NCI-H187 treated with DMSO at 0.1 percent for 48 hours (cell line): Measurements from ENCODE around the gene CDH4.

Experiments
- DNase-seq: peaks from one replicate; lab custom pipeline; 2025; lab: John Stamatoyannopoulos, UW

The CDH4 gene

DNA sequence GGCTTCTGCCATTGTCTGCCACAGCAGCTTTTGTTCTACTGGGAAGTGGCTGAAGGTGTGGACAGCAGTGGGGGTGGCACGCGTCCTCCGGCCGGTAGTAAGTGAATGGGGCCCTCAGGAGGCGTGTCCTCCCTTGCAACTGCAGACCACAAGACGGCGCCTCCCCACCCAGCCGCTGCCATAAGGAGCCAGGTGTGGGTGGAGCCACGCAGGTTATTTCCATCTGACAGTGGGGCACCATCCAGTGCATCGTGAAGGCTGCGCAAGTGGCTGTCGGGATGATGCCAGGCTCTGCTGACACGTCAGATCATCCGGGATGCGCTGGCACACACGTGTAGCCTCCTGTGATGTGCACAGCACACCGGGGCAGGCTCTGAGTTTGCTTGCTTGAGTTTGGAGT lies 379.7 kb downstream of the CDH4 start:
- no peak for DNase-seq

DNA sequence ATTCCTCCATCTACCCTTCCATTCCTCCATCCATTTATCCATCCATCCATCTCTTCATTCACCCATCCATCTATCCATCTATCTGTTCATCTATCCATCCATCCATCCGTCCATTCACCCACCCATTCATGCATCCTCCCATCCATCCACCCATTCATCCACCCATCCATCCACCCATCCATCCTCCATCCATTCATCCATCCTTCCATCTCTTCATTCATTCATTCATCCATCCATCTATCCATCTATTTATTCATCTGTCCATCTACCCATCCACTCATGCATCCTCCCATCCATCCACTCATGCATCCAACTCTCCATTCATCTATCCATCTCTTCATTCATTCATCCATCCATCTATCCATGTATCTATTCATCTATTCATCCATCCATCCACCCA lies 380.9 kb downstream of the CDH4 start:
- no peak for DNase-seq

DNA sequence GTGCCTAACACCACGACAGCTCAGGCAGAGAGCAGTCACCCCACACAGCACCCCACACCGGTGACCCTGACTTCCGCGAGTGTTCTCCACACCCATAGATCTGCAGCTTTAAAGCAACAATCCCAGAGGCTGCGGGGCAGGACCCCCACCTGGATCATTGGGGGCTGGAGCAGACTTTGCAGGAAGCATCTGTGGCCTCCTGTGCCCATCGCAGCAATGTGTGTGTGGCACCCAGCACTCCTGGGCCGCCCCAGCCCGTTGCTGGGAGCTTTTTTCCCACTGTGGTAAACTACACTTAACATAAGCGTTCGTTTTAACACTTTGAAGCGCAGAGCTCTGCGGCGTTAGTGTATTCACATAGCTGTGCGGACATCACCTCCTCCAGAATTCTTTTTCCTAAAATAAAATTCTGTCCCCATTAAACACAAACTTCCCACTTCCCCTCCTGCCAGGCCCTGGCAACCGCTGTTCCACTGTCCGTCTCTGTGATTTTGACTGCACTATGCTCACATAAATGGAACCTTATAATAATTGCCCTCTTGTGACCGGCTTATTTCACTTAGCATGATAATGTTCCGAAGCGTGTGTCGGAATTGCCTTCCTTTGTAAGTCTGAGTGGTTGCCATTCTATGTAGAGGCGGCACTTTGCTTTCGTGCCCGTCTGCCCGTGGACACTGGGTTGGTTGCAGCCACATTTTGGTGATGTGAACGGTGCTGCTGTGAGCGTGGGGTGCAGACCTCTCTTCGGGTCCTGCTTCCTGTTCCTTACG lies 382.5 kb downstream of the CDH4 start:
- DNase-seq: no peak

DNA sequence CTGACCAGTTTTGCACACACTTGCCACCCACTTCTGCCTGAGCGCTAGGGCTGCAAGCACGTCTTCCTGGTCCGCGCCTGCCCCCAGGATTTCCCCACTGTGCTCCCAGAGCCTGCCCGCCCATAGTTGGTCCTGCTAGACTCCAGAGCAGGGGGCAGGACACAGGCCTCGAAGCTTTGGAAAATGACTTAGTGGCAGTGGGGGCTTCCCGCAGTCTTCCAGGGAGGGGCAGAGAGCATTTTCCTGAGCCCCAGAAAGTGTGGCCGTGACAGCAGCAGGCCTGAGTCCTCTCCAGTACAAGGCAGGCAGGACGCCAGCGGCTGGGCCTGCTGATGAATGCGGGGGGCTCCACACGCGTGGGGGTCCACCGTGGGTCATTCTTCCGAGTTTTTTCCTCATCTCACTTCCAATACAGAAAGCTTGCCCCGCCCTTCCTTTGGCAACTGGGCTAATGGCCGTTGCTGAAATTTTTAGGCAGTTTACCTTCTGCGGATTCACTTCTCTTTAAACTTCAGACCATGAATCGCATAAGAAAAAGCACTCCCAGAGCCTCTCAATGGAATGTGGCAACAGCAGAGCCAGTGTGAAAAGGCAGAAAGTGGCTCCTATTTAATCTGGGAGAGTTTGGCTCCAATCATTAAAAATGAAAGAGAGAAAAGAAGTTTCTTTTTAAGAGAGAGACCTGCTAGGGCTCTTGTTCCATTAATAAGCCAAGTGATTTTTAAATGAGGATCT lies 383.8 kb downstream of the CDH4 start:
- DNase-seq: no peak

DNA sequence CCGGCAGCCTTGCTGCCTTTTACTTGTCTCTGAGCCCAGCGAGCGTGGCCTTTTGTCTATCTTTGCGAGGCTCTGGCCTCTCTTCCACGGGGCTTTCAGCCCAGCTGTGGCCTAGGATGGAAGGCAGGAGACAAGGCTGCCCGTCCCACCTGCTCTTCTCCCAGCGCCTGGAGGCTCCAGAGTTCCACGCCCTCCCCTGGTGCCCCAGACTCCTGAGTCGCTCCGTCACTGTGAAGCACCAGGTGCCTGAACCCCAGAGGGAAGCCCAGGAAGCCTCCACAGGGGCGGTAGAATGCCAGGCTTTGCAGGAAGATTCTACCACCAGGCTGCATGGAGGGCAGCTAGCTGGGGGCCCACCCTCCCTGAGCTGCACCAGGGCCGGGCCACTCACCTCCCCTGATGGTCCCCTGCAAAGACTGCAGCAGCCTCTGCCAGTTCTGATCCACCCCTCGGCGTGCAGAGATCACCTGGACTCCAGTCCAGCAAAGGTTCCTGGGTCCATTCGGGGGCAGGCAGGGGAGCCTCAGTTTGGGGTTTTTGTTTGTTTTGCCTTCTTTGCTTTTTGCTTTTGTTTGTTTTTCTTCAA lies 384.6 kb downstream of the CDH4 start:
- DNase-seq: no peak

DNA sequence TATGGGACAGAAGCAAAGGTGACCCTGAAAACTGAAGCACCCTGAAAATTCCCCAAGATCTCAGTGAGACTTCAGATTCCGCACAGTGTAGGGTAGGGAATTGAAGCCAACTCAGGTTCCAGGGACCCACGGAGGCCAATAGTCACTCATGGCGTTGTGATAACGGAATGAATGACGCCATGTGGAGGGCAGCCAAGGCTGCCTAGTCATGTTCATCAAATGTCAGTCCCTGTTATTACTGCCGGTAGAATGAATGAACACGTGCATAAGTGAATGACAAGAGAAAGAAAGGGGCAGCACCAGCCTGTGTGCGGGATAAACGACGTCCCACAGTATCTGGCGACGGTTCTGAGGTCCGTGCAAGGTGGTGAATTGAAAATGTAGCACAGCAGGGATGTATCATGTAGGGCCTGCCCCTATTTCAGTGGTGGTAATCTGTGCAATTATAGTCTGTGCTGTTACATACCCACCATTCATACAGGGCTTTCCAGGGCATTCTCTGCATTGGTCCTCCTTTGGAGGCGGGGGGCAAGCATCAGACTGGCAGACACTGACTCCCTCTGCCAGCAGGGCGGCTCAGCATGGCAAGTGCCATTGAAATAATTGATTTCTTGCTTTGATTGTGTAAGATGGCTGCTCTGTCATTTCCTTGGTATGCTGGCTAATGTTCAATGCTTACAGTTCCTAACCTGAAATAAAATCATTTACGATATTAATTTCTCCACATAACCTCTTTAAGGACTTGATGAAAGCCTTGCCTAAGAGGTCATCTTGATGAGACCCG lies 386.9 kb downstream of the CDH4 start:
- no peak for DNase-seq

DNA sequence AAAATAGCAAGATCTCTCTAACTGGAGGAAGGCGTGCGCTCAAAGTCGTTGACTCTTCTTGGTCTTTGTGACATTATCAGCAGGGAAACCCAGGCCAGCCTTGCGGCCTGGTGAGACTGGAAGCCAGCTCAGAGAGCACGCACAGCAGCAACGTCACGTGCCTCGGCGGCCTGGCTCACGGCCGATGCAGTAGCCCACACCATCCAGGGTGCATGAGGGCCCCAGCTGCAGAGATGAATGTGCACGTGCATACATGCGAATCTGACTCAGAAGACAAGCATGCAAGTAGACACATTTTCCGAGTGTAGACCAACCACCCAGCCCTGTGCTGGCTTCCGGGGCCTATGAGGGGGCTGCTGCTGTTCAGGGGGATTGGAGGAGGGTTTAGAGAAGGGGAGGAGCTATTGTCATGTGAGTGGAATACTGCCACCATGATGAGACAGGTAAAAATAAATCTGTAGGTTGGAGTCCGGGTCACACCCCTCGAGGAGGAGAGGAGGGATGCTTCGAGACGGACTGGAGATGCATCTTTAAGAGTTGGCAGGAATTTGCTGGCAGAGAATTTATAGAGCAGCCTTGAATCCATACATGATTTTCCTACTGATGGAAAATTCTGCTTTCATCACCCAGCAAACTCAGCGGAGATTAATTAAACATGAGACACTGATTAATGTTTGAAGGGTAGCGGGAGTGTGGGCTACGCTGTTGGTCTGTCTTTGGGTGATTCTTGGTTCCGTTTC lies 388.2 kb downstream of the CDH4 start:
- no peak for DNase-seq

DNA sequence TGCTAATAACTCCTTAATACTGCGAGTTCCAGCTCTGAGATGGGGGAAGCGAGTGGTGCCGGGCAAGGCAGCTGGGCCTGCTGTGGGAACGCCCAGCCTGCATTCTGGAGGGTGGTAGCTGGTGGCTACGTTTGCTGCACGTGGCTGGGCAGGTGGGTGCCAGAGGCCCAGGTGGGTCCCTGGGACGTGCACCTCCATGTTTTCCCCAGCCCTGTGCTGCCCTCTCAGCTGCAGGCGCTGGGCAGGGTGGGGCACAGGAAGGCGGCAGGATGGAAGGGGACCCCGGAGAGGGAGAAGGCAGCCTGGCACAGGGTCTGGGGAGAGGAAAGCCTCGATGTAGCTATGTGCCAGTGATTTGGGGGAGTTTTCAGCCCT lies 388.8 kb downstream of the CDH4 start:
- no peak for DNase-seq

DNA sequence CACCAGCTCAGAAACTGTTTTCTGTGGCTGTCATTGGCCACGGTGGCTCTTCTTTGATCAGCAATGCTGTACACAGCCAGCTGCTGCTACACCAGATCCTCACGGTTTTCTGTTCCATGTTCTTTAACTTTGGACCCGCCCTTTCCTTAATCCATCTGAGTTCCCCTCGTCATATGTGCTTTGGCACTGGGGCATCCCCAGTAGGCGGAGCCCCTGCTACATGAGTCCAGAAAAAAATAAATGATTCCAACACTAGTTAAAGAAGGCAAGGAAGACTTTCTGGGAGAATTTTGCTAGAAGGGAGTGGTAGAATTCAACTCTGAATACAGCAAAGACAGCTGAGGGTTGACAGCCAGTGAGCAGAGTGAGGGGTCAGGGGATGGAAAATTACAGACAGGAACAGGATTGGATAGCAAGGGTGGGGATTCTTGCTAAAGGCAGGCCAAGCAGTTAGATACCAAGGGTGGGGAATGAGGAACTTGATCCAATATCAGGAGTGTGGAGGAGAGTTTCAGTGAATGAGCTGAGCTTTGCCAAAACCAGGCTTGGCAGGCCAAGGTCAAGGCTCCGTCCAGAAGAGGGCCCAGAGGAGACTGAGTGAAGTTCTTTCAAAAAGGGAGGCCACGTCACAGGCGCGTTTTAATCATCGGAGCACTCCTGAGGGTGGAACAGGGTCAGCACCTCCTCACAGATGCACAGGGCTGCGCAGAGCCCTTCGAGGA lies 391.8 kb downstream of the CDH4 start:
- DNase-seq: no peak

DNA sequence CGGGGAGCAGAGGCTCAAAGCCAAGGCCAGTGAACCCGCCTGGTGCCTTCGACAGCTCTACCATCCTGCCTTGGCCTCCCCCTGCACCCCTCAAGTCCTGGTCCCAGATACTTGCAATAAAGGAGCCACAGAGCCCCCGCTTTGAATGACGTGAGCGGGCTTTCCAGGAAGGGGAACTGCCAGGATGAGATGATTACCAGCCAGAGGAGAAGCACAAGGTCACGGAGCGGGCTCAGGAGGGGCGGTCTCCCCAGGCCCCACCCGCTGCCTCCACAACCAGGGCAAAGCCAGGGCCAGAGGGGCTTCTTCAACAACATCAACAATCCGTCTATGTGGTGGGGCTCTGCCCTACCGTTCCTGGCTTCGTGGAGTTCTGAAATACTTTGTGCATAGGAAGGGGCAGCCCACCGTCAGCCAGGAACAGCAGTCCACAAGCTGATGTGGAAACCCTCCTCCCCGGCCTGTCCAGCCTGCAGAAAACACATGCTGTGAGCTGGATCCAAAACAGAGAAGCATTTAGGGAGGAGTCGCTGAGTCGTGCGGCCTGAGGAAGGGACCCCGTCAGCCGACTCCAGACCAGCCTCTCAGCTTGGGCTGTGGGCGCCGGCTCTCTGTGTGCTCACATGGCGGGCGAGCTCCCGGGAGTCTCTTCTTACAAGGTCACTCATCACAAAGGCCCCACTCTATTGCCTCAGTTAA lies 392.5 kb downstream of the CDH4 start:
- DNase-seq: no peak

DNA sequence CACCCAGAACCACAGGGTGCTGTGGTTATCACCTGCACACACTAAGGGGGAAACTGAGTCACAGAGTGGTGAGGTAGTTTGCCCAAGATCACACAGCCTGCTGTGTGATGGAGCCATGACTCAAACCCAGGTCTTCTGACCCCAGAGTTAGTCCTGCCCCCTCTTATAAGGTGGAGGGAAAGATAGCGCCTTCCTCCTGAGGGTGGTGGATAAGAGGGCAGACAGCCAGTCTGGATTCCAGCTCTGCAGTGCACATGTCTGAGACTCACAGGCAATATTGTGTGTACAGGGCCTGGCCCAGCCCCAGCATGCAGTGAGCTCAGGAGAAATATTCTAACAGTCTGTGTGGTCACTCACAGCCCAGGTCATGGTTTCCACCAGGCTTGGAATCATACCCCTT lies 393.7 kb downstream of the CDH4 start:
- no peak for DNase-seq

DNA sequence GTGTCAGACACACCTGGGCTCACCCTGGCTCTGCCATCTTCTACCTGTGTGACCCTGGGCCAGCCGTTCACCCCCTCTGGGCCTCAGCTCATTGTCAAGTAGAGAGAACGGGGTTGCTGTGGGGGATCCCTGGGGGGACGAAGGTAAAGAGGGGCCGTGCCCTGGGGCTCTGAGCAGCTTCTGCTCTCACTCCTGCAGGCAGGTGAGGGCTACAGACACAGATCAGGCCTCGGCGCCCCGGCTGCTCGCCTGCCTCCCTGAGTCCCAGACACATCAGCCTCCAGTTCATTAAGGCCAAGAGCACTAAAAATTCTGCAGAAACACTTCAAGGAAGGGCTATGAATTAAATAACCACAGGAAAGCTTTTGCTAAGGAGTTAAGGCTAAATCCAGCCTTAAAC lies 394.4 kb downstream of the CDH4 start:
- no peak for DNase-seq

DNA sequence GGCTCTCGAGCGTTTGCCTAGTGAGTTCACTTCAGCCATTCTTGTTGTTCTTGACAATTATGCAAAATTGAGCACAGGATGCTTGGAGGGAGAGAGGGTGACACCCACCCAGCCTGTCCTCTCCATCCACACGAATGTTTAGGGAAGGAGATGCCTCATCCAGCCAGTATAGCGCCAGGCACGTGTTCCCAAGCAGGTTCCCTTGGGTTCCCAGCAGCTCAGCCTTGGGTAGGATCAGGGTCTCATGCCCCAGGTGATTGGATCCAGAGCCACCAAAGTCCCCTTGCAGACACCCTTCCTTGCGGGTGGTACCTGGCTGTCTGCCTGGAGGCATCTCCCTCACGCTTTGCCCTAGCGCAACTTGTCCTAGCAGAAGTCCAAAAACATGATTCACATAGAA lies 394.9 kb downstream of the CDH4 start:
- DNase-seq: no peak

DNA sequence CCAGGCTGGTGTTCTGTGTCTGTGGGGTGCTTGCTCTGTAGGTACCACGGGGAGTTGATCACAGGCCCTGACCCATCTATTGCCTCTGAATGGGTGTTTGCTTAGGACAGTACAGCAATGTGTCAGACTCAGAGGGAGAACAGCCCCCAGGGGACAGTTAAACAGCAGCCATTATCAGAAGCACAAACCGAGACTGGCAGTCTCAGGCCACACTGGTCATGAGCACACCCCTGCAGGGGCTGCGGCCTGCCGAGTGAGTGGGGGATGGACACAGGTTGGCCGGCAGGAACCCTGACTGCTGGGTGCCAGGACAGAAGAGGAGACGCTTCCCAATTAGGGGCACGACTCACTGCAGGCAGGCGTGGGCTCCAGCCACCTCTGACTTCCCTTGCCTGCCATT lies 395.6 kb downstream of the CDH4 start:
- no peak for DNase-seq

DNA sequence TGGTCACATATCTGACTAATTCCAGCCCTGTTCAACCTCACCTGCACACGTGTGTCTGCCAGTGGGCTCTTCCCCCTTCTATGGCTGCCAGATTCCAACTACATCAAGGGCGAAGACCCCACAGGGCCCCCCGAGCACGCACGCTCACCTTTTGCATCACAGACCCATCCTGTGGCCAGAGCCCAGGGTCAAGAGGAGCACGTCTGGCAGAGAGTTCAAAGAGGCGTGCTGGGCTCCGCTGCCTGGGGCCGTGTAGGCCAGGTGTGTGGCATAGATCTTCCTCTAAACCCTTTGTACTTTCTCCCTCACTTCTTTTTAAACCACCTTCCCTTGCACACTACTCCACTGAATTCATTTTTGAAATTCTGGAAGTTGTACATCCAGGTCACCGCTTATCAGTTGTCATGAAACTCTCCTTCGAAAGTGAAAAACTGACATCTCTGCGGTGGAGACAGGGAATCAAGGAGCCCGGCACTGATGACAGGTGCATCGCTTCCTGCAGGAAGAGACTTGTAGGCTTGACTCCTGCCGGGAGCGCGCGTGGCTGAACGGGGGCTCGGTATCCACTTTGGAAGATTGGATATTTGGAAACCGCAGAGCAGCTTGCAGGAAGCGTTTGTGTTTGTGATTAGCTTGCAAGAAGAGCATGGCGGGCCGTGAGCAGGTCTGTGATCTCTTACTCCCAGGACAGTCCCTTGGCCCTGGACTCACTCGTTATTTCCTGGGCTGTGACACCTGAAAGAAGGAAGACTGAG lies 397.2 kb downstream of the CDH4 start:
- DNase-seq: no peak

DNA sequence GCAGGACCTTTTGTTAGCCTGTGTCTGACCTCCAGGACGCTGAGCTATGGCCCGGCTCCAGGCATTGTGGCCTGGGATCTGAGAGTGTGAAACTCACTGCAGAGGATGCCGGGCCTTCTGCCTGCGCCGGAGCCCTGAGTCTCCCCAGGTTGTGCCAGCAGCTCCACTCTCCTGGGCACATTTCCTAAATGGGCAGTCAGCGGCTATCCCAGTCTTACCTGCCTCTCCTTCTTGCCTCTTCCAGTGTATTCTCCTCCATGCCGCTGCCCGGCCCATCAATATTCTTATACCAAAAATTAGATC lies 397.8 kb downstream of the CDH4 start:
- DNase-seq: no peak

DNA sequence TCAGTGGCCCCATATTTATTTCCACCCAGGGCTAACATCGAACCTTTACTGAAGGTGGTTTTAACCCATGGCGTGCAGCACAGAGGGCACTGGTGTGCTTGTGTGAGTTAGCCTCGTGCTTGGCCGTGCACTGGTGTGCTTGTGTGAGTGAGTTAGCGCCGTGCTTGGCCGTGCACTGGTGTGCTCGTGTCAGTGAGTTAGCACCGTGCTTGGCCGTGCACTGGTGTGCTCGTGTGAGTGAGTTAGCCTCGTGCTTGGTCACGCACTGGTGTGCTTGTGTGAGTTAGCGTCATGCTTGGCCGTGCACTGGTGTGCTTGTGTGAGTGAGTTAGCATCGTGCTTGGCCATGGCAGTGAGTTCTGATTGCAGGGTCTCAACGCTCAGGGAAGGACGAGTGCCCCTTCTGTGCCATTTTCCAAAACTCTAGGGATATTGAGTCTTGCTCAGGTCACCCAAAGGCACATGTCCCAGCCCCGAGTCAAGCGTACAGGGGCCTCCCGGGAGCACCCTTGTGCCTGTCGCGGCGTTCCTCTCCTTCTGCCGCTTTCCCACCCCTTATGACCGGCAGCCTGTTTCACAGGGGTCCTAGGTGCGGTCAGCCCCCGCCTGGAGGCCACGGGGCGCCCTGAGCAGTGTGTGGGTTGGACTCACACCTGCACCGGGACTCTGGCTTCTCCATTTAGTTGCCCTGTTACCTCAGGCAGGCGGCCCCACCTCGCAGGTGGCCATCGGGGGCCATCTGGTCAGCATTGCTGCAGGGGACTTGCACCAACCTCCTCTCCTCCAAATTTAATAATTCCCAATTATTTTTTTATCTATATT lies 399.1 kb downstream of the CDH4 start:
- no peak for DNase-seq

DNA sequence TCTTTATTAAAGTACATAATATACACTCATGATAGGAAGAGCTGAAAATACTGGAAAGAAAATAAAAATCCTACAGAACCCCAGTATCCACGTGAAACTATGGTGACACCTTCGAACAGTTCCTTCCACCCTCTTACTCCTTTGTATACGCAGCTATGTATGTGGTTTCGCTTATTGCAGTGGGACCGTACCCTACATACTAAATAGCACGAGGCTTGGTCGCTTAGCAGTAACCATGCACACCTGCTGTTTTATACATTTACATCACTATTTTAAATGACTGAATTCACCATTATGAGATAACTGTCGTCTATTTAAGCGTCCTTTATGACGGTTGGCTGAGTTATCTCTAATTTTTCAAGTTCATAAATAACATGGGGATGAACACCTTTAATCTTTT lies 400.1 kb downstream of the CDH4 start:
- no peak for DNase-seq

DNA sequence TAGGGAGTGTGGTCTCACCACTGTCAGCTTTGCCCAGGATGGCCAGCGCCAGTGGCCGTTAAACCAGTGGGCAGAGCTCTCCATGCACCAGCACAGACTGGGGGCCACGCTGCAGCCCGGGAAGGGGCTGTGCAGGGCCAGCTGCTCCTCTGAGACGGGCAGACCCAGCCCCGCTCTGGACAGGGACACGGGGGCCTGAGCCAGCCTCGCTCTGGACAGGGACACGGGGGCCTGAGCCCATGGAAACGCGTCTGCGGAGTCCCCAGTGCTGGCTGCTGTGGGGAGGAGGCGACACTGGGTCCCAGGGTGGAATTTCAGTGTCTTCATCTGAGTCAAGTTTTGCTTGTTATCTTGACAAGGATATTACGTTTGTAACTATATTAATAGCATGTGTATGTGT lies 402.7 kb downstream of the CDH4 start:
- DNase-seq: no peak
